Endothelial cell of umbilical vein (primary cell): ENCODE results near the gene MYL3. TPM values are rescaled to one million over a fixed set of nuclear protein-coding genes. Genes with fewer than 3 reads are reported as not detected.

Experiments used
- BruUV-seq: library from RNA; stranded (reverse); fragments of 400-500 nt; replicated peaks from 2 replicates; lab custom pipeline; 2021; lab: Mats Ljungman, UMichigan
- CTCF ChIA-PET: fragments of 300-600, 350-600 bp; sonication (Branson Sonifier 250); formaldehyde crosslinking; loops from one replicate; lab custom pipeline; 2021; ENCODE audit warnings: antibody characterized with exemption, inconsistent platforms; lab: Charles Lee
- POLR2A ChIA-PET: fragments of 300-600, 350-600 bp; sonication (Branson Sonifier 250); formaldehyde crosslinking; loops from one replicate; lab custom pipeline; 2021; ENCODE audit warnings: antibody characterized with exemption, inconsistent platforms; lab: Charles Lee
- DNase-seq: peaks from one replicate; pipeline ENCODE4 v3.0.0-alpha.2; 2011; ENCODE audit warnings: low read depth, low spot score
- FAIRE-seq: peaks from 2 replicates; lab custom pipeline; 2011; peaks lifted over from hg19 to GRCh38; lab: Jason Lieb, UNC
- H2AFZ ChIP-seq: 2 replicates; pipeline ENCODE4 v1.6.0; 2012; ENCODE audit warnings: low read depth, low read length, control low read depth, inconsistent platforms
- H3K27ac ChIP-seq: 2 replicates; pipeline ENCODE4 v1.5.1; 2011; ENCODE audit warnings: low read depth, mild to moderate bottlenecking, control low read depth, low read length, moderate library complexity; ENCODE audit not compliant: insufficient read depth
- H3K27me3 ChIP-seq, 2 experiments: 2 replicates each; pipeline versions ENCODE4 v1.6.0 to v1.6.1; 2011; ENCODE audit warnings: low read length in 2 of 2, mixed read lengths in 1 of 2; ENCODE audit not compliant: control insufficient read depth in 2 of 2, insufficient read depth in 2 of 2
- H3K36me3 ChIP-seq, 2 experiments: 2 replicates in 1 of 2; 3 replicates in 1 of 2; pipeline ENCODE4 v1.5.1; 2011; ENCODE audit warnings: low read length in 2 of 2, mild to moderate bottlenecking in 1 of 2, moderate library complexity in 1 of 2; ENCODE audit not compliant: control insufficient read depth in 2 of 2, insufficient read depth in 2 of 2; ENCODE audit errors: extremely low read depth in 1 of 2
- H3K4me1 ChIP-seq: 3 replicates; pipeline ENCODE4 v1.5.1; 2011; ENCODE audit warnings: mild to moderate bottlenecking, low read length; ENCODE audit not compliant: control insufficient read depth, insufficient read depth; ENCODE audit errors: extremely low read depth
- H3K4me2 ChIP-seq: 2 replicates; pipeline ENCODE4 v1.6.1; 2011; ENCODE audit warnings: low read length, control low read depth, mixed read lengths; ENCODE audit not compliant: insufficient read depth
- H3K4me3 ChIP-seq, 3 experiments: fragments of 200-600 bp in 1 of 3; sonication (generic), shearing (Covaris generic) in 1 of 3; replicated peaks in 1 of 3; 2 replicates each; pipeline ENCODE4 v1.5.1; 2011 to 2016; ENCODE audit warnings: control low read depth in 3 of 3, low read length in 3 of 3, mild to moderate bottlenecking in 2 of 3, inconsistent platforms in 1 of 3, low read depth in 1 of 3, moderate library complexity in 1 of 3; ENCODE audit not compliant: insufficient read depth in 1 of 3
- H3K79me2 ChIP-seq: 2 replicates; pipeline ENCODE4 v1.6.0; 2012; ENCODE audit warnings: low read length, inconsistent platforms; ENCODE audit not compliant: control insufficient read depth, insufficient read depth
- H3K9ac ChIP-seq: replicated peaks from 2 replicates; pipeline ENCODE3; 2011; ENCODE audit warnings: low read length, control low read depth; ENCODE audit not compliant: insufficient read depth; ENCODE audit errors: extremely low read depth
- H3K9me1 ChIP-seq: replicated peaks from 3 replicates; pipeline ENCODE4 v1.6.0; 2011; ENCODE audit warnings: mild to moderate bottlenecking, low read length; ENCODE audit not compliant: control insufficient read depth, insufficient read depth; ENCODE audit errors: extremely low read depth
- H3K9me3 ChIP-seq: replicated peaks from 2 replicates; pipeline ENCODE4 v1.5.1; 2012; ENCODE audit warnings: low read length, inconsistent platforms; ENCODE audit not compliant: control insufficient read depth, insufficient read depth
- H4K20me1 ChIP-seq: replicated peaks from 2 replicates; pipeline ENCODE3; 2011; ENCODE audit warnings: mild to moderate bottlenecking, low read length; ENCODE audit not compliant: control insufficient read depth, insufficient read depth; ENCODE audit errors: extremely low read depth
- EZH2 ChIP-seq: IDR thresholded peaks from 2 replicates; pipeline ENCODE4 v1.6.1; 2012; ENCODE audit warnings: borderline replicate concordance, low read depth, mild to moderate bottlenecking, moderate library complexity, low read length, inconsistent platforms; ENCODE audit not compliant: severe bottlenecking
- FOS ChIP-seq: IDR thresholded peaks from 2 replicates; pipeline ENCODE4 v1.6.1; 2011; ENCODE audit warnings: mild to moderate bottlenecking, low read length, moderate library complexity, borderline replicate concordance; ENCODE audit not compliant: insufficient read depth
- GATA2 ChIP-seq: IDR thresholded peaks from 2 replicates; pipeline ENCODE4 v1.7.0; 2011; ENCODE audit warnings: low read depth, mild to moderate bottlenecking, moderate library complexity, mixed read lengths, low read length; ENCODE audit not compliant: insufficient read length, insufficient read depth
- JUN ChIP-seq: IDR thresholded peaks from 2 replicates; pipeline ENCODE4 v1.6.1; 2011; ENCODE audit warnings: borderline replicate concordance, low read depth; ENCODE audit not compliant: insufficient read length, insufficient read depth
- MYC ChIP-seq: IDR thresholded peaks from one replicate; pipeline ENCODE4 v1.6.1; 2011; ENCODE audit warnings: mild to moderate bottlenecking, low read depth, low read length
- POLR2A ChIP-seq: IDR thresholded peaks from 2 replicates; pipeline ENCODE4 v1.6.1; 2012; ENCODE audit warnings: low read depth, mild to moderate bottlenecking, control low read depth, low read length
- POLR2AphosphoS5 ChIP-seq: IDR thresholded peaks from 2 replicates; pipeline ENCODE4 v1.6.1; 2012; ENCODE audit warnings: low read depth, mild to moderate bottlenecking, control low read depth, low read length, moderate library complexity; ENCODE audit not compliant: insufficient read depth
- dilution Hi-C: fragments of 300-500 bp; cut with MboI; formaldehyde crosslinking; loops from one replicate; pipeline ENCODE4 v1.15.0; 2019; ENCODE audit warnings: low sequenced_read_pairs; ENCODE audit not compliant: extremely low pct_ligation_motif_present
- intact Hi-C: fragments of 100-400 bp; cut with micrococcal nuclease; formaldehyde crosslinking; loops from one replicate; pipeline ENCODE4 v1.10.0; 2022
- polyA plus RNA-seq, 4 experiments: library from polyadenylated mRNA; depleted of rRNA in 3 of 4; stranded (reverse) in 3 of 4; unstranded in 1 of 4; fragments of >200 nt; gene quantifications; 2 replicates each; pipeline versions ENCODE4 v1.2.1 to v1.2.3, GENCODE V29; 2011 to 2012; ENCODE audit warnings: missing spikeins in 1 of 4
- total RNA-seq: library from RNA; stranded (reverse); gene quantifications from 2 replicates; pipeline ENCODE4 v1.2.3, GENCODE V29; 2021
- TF ChIP-seq, protein P1 (sequence below), 2 donors: IDR thresholded peaks; 1 replicate in 1 of 2; 2 replicates in 1 of 2; pipeline ENCODE4 v1.5.1; 2011; ENCODE audit warnings: low read length in 2 of 2, mild to moderate bottlenecking in 2 of 2, moderate library complexity in 2 of 2, control low read depth in 1 of 2, inconsistent platforms in 1 of 2, low read depth in 1 of 2; ENCODE audit not compliant: insufficient read depth in 1 of 2; ENCODE audit errors: extremely low read depth in 1 of 2
- TF ChIP-seq, protein P2 (sequence below): IDR thresholded peaks from 2 replicates; pipeline ENCODE4 v1.6.1; 2011; ENCODE audit not compliant: insufficient read depth, insufficient read length

The MYL3 gene
- total and polyA plus RNA-seq, 2 donors (not counting 3 experiments of a cell fraction or from before 2014, with no cell fraction given) = not detected

DNA sequence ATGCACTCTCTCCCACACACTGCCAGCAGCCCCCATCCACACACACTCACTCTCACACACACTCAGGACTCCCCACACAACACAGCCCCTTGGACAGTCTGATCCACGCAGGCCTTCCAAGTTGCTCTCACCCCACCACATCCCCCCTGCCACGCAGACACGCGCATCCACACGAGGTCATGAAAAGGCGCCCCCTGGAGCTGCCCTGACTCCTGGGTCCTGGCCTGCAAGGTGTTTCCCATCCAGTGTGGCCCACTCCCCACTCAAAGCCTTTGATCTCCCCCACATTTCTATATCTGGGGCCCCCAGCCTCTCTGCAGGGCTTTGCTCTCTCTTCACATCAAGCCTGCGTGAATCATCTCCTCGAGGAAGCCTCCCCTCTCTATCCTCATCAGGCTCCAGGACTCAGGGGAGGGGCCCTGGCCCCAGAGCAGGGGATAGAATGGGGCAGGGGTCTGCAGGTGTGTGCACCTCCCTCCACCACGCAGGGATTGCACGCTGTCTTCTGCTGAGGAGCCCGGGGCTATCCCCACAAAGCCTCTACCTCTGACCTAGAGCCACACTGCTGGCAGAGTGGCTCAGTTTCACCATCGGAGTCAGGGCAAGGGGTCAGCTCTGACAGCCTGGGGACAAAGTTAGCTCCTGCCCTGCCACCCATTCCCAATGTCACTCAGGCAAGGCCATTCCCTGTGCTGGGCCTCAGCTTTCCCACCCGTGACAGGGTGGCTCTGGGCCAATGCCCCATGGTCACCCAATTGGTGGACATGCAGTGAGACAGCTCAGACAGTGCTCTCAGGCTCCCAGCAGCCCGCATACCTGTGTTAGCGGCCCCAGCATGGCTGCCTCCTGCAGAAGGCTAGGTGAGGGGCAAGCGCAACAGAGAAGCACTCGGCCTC lies 6.4 kb downstream of the MYL3 start:
- H3K9me1 ChIP-seq = no peaks in the 10 kb centered on the region
- no peaks in the 10 kb centered on the region for H3K4me1 ChIP-seq
- no peaks in the 10 kb centered on the region for H3K9me3 ChIP-seq
- no peaks in the 10 kb centered on the region for H4K20me1 ChIP-seq
- no TSS peak for BruUV-seq
- no peaks in the 10 kb centered on the region for H3K36me3 ChIP-seq
- no peak for TF ChIP-seq POLR2A
- TF ChIP-seq, protein P1, sequence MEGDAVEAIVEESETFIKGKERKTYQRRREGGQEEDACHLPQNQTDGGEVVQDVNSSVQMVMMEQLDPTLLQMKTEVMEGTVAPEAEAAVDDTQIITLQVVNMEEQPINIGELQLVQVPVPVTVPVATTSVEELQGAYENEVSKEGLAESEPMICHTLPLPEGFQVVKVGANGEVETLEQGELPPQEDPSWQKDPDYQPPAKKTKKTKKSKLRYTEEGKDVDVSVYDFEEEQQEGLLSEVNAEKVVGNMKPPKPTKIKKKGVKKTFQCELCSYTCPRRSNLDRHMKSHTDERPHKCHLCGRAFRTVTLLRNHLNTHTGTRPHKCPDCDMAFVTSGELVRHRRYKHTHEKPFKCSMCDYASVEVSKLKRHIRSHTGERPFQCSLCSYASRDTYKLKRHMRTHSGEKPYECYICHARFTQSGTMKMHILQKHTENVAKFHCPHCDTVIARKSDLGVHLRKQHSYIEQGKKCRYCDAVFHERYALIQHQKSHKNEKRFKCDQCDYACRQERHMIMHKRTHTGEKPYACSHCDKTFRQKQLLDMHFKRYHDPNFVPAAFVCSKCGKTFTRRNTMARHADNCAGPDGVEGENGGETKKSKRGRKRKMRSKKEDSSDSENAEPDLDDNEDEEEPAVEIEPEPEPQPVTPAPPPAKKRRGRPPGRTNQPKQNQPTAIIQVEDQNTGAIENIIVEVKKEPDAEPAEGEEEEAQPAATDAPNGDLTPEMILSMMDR (IDR thresholded peaks at IDR 0.05; ENCODE audit: extremely low read depth in 1 of 2, insufficient read depth in 1 of 2, low read depth in 1 of 2, low read length in 2 of 2) = no peak
- TF ChIP-seq GATA2 = no peak
- TF ChIP-seq, protein P2, sequence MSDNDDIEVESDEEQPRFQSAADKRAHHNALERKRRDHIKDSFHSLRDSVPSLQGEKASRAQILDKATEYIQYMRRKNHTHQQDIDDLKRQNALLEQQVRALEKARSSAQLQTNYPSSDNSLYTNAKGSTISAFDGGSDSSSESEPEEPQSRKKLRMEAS = no peak
- no peak for TF ChIP-seq JUN
- TF ChIP-seq EZH2 = no peak
- no peak for TF ChIP-seq MYC
- TF ChIP-seq POLR2AphosphoS5 = no peak
- TF ChIP-seq FOS = no peak
- FAIRE-seq (no peak), DNase-seq (no peak)
- peaks cover 0 to 5% of the 10 kb centered on the region in 2 experiments for H3K27me3 ChIP-seq
- CTCF ChIA-PET = interaction anchor here (0.6 to 1.0 kb wide), 2 partner anchors 8 to 46 kb away, joined by 3 read pairs; no protein-coding TSS in a partner anchor
- POLR2A ChIA-PET = no interaction called here
- no peak overlapping the region for H3K4me3 ChIP-seq
- dilution Hi-C loops (no loop called here), intact Hi-C loops (no loop called here)
- no peak overlapping the region for H3K27ac ChIP-seq
- no peak overlapping the region for H3K9ac ChIP-seq
- H3K4me2 ChIP-seq = no peak overlapping the region
- H2AFZ ChIP-seq = no peak overlapping the region
- no peaks in the 10 kb centered on the region for H3K79me2 ChIP-seq
